ENCODE data around the gene SETD4. TPM values are rescaled to one million over a fixed set of nuclear protein-coding genes. Genes with fewer than 3 reads are reported as not detected.

The SETD4 gene
- total RNA-seq, 1 donor: 15.9 TPM

GRCh38 chr21:36061445-36061844 is 1.1 kb upstream of the SETD4 start:
- no peak overlapping the region for H2AFZ ChIP-seq (ENCODE audit: low read length)

GRCh38 chr21:36059823-36060158 is 535 bp downstream of the SETD4 start:
- peak overlapping the region; percentile 91 for H3K4me2 ChIP-seq (ENCODE audit: insufficient read depth, low read length)
- H2AFZ ChIP-seq (ENCODE audit: low read length): peak overlapping the region; percentile 97
- no peak for DNase-seq (ENCODE audit: insufficient read length, low spot score, missing footprints)
- peaks cover 7% of the 10 kb centered on the region for H3K4me1 ChIP-seq (ENCODE audit: insufficient read depth, low read length)
- peak overlapping the region; percentile 98 for H3K4me3 ChIP-seq (ENCODE audit: insufficient read depth, low read length)
- H3K27ac ChIP-seq (ENCODE audit: low read depth, low read length): peak overlapping the region; percentile 82
- no peaks in the 10 kb centered on the region for H3K27me3 ChIP-seq (ENCODE audit: insufficient read depth, low read length)
- H3K36me3 ChIP-seq (ENCODE audit: insufficient read depth, low read length): peaks cover 36% of the 10 kb centered on the region
- H4K20me1 ChIP-seq (ENCODE audit: insufficient read depth, low read length): no peaks in the 10 kb centered on the region
- peaks cover 17% of the 10 kb centered on the region for H3K79me2 ChIP-seq (ENCODE audit: insufficient read depth, low read length)
- TF ChIP-seq CTCF (IDR thresholded peaks at IDR 0.05; ENCODE audit: extremely low read depth, low read depth, low read length): no peak
- H3K9me3 ChIP-seq (ENCODE audit: low read depth, low read length): no peaks in the 10 kb centered on the region

More at GRCh38 chr21:36061445-36061844, 1.1 kb upstream of the SETD4 start:
- Histone ChIP-seq H4K20me1 (ENCODE audit: insufficient read depth, low read length) (no peaks in the 10 kb centered on the region), H3K9me3 (ENCODE audit: low read depth, low read length) (no peaks in the 10 kb centered on the region), H3K27me3 (ENCODE audit: insufficient read depth, low read length) (no peaks in the 10 kb centered on the region), H3K36me3 (ENCODE audit: insufficient read depth, low read length) (peaks cover 19% of the 10 kb centered on the region), H3K4me1 (ENCODE audit: insufficient read depth, low read length) (peaks cover 15% of the 10 kb centered on the region), H3K4me3 (ENCODE audit: insufficient read depth, low read length) (no peak overlapping the region), H3K4me2 (ENCODE audit: insufficient read depth, low read length) (no peak overlapping the region), H3K27ac (ENCODE audit: low read depth, low read length) (no peak overlapping the region), H3K79me2 (ENCODE audit: insufficient read depth, low read length) (peaks cover 17% of the 10 kb centered on the region)
- no peak for DNase-seq (ENCODE audit: insufficient read length, low spot score, missing footprints)
- TF ChIP-seq CTCF (IDR thresholded peaks at IDR 0.05; ENCODE audit: extremely low read depth, low read depth, low read length): no peak

GRCh38 chr21:36055551-36055950 is 4.8 kb downstream of the SETD4 start:
- peaks cover 19% of the 10 kb centered on the region for H3K79me2 ChIP-seq (ENCODE audit: insufficient read depth, low read length)
- peaks cover 61% of the 10 kb centered on the region for H3K36me3 ChIP-seq (ENCODE audit: insufficient read depth, low read length)

GRCh38 chr21:36053715-36054062 is 6.6 kb downstream of the SETD4 start:
- Histone ChIP-seq H3K27me3 (ENCODE audit: insufficient read depth, low read length) (no peaks in the 10 kb centered on the region), H3K4me2 (ENCODE audit: insufficient read depth, low read length) (no peak overlapping the region), H3K9me3 (ENCODE audit: low read depth, low read length) (no peaks in the 10 kb centered on the region), H2AFZ (ENCODE audit: low read length) (no peak overlapping the region), H3K79me2 (ENCODE audit: insufficient read depth, low read length) (peaks cover 14% of the 10 kb centered on the region), H3K36me3 (ENCODE audit: insufficient read depth, low read length) (peaks cover 61% of the 10 kb centered on the region), H3K27ac (ENCODE audit: low read depth, low read length) (no peak overlapping the region), H3K4me3 (ENCODE audit: insufficient read depth, low read length) (no peak overlapping the region), H3K4me1 (ENCODE audit: insufficient read depth, low read length) (no peaks in the 10 kb centered on the region), H4K20me1 (ENCODE audit: insufficient read depth, low read length) (peaks cover 2% of the 10 kb centered on the region)
- no peak for TF ChIP-seq CTCF (IDR thresholded peaks at IDR 0.05; ENCODE audit: extremely low read depth, low read depth, low read length)
- DNase-seq (ENCODE audit: insufficient read length, low spot score, missing footprints): no peak

More at GRCh38 chr21:36055551-36055950, 4.8 kb downstream of the SETD4 start:
- Histone ChIP-seq H4K20me1 (ENCODE audit: insufficient read depth, low read length) (peaks cover 2% of the 10 kb centered on the region), H2AFZ (ENCODE audit: low read length) (no peak overlapping the region), H3K9me3 (ENCODE audit: low read depth, low read length) (no peaks in the 10 kb centered on the region), H3K27me3 (ENCODE audit: insufficient read depth, low read length) (no peaks in the 10 kb centered on the region), H3K4me1 (ENCODE audit: insufficient read depth, low read length) (peaks cover 4% of the 10 kb centered on the region), H3K4me3 (ENCODE audit: insufficient read depth, low read length) (no peak overlapping the region), H3K4me2 (ENCODE audit: insufficient read depth, low read length) (no peak overlapping the region), H3K27ac (ENCODE audit: low read depth, low read length) (no peak overlapping the region)
- no peak for TF ChIP-seq CTCF (IDR thresholded peaks at IDR 0.05; ENCODE audit: extremely low read depth, low read depth, low read length)
- DNase-seq (ENCODE audit: insufficient read length, low spot score, missing footprints): no peak

Measured in osteoblast (primary cell).